ENCODE results near the gene MTG1. TPM values are rescaled to one million over a fixed set of nuclear protein-coding genes. Genes with fewer than 3 reads are reported as not detected.
"Not testable (repeated sequence)": the region's sequence is repeated elsewhere in the genome, so short reads cannot be mapped to it uniquely, and the experiment has no call there.

Gene MTG1
- total RNA-seq, 4 donors from 2014 or later = 28.7 to 65.7 (median 34.7) TPM

DNA sequence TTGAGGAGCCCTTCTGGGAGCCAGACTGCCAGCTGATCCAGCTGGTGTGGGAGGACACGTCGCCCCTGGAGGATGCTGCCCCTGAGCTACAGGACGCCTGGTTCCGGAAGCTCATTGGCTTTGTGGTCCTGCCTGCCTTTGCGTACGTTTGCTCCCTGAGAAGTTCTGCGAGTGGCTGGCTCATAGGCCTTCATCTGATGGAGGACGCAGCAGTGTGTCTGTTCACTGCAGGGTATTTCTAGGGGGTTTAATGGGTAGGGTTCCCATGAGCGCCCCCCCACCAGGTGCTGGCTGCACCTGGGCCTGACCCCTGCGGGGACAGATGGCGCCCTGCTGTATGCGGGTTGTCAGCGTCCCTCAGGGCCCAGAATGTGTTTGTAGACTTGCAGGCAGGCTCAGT lies 9.9 kb upstream of the MTG1 start:
- peaks cover 0 to 9% (median 9%) of the 10 kb centered on the region in 4 donors for H3K4me1 ChIP-seq
- no peak overlapping the region for H3K4me3 ChIP-seq
- TF ChIP-seq POLR2A (IDR thresholded peaks at IDR 0.05) (no peak), EP300 (IDR thresholded peaks at IDR 0.05) (no peak)
- TF ChIP-seq, protein P1, sequence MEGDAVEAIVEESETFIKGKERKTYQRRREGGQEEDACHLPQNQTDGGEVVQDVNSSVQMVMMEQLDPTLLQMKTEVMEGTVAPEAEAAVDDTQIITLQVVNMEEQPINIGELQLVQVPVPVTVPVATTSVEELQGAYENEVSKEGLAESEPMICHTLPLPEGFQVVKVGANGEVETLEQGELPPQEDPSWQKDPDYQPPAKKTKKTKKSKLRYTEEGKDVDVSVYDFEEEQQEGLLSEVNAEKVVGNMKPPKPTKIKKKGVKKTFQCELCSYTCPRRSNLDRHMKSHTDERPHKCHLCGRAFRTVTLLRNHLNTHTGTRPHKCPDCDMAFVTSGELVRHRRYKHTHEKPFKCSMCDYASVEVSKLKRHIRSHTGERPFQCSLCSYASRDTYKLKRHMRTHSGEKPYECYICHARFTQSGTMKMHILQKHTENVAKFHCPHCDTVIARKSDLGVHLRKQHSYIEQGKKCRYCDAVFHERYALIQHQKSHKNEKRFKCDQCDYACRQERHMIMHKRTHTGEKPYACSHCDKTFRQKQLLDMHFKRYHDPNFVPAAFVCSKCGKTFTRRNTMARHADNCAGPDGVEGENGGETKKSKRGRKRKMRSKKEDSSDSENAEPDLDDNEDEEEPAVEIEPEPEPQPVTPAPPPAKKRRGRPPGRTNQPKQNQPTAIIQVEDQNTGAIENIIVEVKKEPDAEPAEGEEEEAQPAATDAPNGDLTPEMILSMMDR (IDR thresholded peaks at IDR 0.05) = no peak
- H3K27ac ChIP-seq = no peak overlapping the region
- H3K36me3 ChIP-seq = peaks cover 0 to 59% (median 4%) of the 10 kb centered on the region in 3 donors
- 88 to 93% methylated on average over 7 to 13 of the region's 13 CpGs for WGBS, 2 donors
- no peak for DNase-seq (ENCODE audit: low spot score in 2 of 2)
- H3K9me3 ChIP-seq = no peaks in the 10 kb centered on the region
- H3K27me3 ChIP-seq = no peaks in the 10 kb centered on the region

DNA sequence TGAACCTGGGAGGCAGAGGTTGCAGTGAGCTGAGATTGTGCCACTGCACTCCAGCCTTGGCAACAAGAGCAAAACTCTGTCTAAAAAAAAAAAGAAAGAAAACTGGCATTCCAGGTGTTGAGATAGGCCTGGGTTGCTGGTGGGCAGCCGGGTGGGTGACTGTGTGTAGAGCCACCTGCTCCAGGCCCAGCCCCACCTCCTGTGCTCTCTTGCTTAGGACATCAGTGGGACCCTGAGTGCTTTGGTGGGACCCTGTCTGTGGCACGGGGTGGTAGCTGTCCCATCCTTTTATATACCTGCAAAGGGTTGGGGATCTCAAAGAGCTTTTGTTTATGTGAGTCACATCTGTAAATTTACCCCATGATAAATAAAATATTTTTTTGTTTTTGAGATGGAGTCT lies 8.7 kb upstream of the MTG1 start:
- H3K36me3 ChIP-seq = peaks cover 0 to 71% (median 4%) of the 10 kb centered on the region in 3 donors
- TF ChIP-seq, protein P1 (IDR thresholded peaks at IDR 0.05) = no peak
- no peak for TF ChIP-seq POLR2A (IDR thresholded peaks at IDR 0.05)
- TF ChIP-seq EP300 (IDR thresholded peaks at IDR 0.05) = no peak
- no peak overlapping the region for H3K27ac ChIP-seq
- H3K4me1 ChIP-seq = peaks cover 0 to 2% (median under 1%) of the 10 kb centered on the region in 4 donors
- 90 to 92% methylated on average over 2 of the region's 2 CpGs for WGBS, 2 donors
- no peaks in the 10 kb centered on the region for H3K9me3 ChIP-seq
- no peak for DNase-seq (ENCODE audit: low spot score in 2 of 2)
- no peak overlapping the region for H3K4me3 ChIP-seq
- H3K27me3 ChIP-seq = no peaks in the 10 kb centered on the region

DNA sequence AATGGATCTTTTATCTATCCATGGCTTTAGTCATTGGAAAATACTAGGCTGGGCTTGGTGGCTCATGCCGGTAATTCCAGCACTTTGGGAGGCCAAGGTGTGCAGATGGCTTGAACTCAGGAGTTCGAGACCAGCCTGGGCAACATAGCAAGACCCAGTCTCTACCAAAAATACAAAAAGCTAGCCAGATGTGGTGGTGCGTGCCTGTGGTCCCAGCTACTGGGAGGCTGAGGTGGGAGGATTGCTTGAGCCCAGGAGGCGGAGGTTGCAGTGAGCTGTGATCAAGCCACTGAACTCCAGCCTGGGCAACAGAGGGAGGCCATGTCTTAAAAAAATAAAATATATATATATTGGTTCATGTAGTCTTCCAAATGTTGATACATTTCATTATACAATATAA lies 7.0 kb upstream of the MTG1 start:
- not testable (repeated sequence) for H3K27me3 ChIP-seq; H3K4me3 ChIP-seq; DNase-seq (ENCODE audit: low spot score in 2 of 2); H3K9me3 ChIP-seq; H3K27ac ChIP-seq; H3K4me1 ChIP-seq
- 99% methylated on average over 4 of the region's 4 CpGs for WGBS, 2 donors
- H3K36me3 ChIP-seq = peaks cover 0 to 75% (median 4%) of the 10 kb centered on the region in 3 donors

DNA sequence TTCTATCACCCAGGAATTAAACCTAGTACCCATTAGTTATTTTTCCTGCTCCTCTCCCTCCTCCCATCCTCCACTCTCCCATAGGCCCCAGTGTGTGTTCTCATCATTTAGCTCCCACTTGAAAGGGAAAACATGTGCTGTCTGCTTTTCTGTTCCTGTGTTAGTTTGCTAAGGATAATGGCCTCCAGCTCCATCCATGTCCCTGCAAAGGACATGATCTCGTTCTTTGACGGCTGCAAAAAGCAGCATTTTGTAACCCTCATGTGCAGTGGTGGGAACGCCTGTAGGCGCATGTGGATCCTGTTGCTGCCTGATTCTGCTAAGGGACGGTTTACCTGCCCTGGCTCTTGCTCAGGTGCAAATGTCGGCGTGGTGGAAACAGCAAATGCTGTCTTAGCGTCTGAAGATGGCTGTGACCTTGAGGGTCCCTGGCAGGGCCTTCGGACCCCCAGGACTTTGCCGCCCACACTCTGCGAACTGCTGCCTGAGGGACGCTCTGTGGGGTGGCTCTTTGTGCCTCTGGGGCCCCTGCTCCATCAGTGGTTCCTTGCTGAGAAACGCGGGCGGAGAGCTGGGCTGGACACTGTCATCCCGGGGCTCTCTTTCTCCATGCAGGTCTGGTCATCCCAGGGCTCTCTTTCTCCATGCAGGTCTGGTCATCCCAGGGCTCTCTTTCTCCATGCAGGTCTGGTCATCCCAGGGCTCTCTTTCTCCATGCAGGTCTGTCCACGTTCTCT lies 5.6 kb upstream of the MTG1 start:
- Histone ChIP-seq H3K27ac (peak overlapping the region in 1 of 4 donors; percentile 66), H3K4me3 (peak overlapping the region in 1 of 4 donors; percentile 6), H3K36me3 (peaks cover 0 to 61% (median 4%) of the 10 kb centered on the region in 3 donors), H3K27me3 (no peaks in the 10 kb centered on the region), H3K4me1 (peaks cover 0 to 2% (median under 1%) of the 10 kb centered on the region in 4 donors), H3K9me3 (no peaks in the 10 kb centered on the region)
- no peak for DNase-seq (ENCODE audit: low spot score in 2 of 2)
- WGBS, 2 donors = 81 to 85% methylated on average over 12 to 15 of the region's 17 CpGs
- no peak for TF ChIP-seq EP300 (IDR thresholded peaks at IDR 0.05)
- TF ChIP-seq, protein P1 (IDR thresholded peaks at IDR 0.05) = no peak
- no peak for TF ChIP-seq POLR2A (IDR thresholded peaks at IDR 0.05)

DNA sequence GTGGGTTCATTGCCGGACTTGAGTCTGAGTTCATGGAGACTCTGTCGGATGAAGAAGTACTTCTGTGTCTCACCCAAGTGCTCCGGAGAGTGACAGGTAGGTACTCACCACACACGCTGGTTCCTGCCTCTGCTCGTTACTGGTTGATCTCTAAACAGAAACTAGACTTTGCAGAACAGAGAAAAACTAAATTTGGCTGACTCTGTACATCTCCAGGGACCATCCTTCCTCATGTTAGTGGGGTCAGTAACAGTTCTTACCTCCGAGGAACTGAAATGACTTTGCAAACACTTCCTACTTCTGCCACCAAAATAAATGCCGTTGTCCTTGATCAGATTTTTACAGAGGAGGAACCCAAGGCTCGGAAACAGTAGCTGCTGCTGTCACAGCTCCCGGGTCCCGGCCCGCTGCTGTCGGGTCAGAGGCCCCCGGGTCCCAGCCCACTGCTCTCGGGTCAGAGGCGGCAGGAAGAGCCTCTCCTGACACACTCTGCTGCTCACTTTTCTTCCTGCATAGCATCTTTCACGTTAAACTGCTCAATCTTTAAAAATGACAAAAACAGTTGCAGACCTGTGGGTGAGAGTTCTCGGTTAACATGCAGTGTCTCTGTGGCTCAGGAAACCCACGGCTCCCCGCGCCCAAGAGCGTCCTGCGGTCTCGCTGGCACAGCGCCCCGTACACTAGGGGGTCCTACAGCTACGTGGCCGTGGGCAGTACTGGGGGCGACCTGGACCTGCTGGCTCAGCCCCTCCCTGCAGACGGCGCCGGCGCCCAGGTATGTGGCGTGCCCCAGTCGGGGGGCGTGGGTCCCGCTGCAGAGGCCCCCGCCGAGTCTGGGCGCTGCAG lies 4.8 kb upstream of the MTG1 start:
- Histone ChIP-seq H3K4me3 (peak overlapping the region in 2 of 4 donors; percentile 20 to 36), H3K27ac (peak overlapping the region in 1 of 4 donors; percentile 66), H3K4me1 (peaks cover 0 to 5% (median 2%) of the 10 kb centered on the region in 4 donors), H3K27me3 (no peaks in the 10 kb centered on the region), H3K9me3 (no peaks in the 10 kb centered on the region), H3K36me3 (peaks cover 0 to 54% (median 4%) of the 10 kb centered on the region in 3 donors)
- TF ChIP-seq POLR2A (IDR thresholded peaks at IDR 0.05) (no peak), EP300 (IDR thresholded peaks at IDR 0.05) (no peak)
- TF ChIP-seq, protein P1 (IDR thresholded peaks at IDR 0.05) = no peak
- no peak for DNase-seq (ENCODE audit: low spot score in 2 of 2)
- WGBS, 2 donors = 78 to 87% methylated on average over 39 of the region's 39 CpGs
